Urinary bladder (tissue), 4 donors: ENCODE measurements around the gene ITPRIPL1. TPM values are rescaled to one million over a fixed set of nuclear protein-coding genes. Genes with fewer than 3 reads are reported as not detected.

Experiments used
- DNase-seq: peaks from one replicate; pipeline ENCODE4 v3.0.0-alpha.2; 2015; ENCODE audit errors: extremely low spot score
- H3K27ac ChIP-seq: one replicate; pipeline ENCODE4 v1.5.1; 2013; ENCODE audit warnings: low read depth, mild to moderate bottlenecking, moderate library complexity
- H3K36me3 ChIP-seq: one replicate; pipeline ENCODE4 v1.6.1; 2013; ENCODE audit warnings: mild to moderate bottlenecking, moderate library complexity; ENCODE audit not compliant: insufficient read depth
- H3K4me1 ChIP-seq: one replicate; pipeline ENCODE4 v1.6.1; 2013; ENCODE audit warnings: mild to moderate bottlenecking, moderate library complexity; ENCODE audit not compliant: insufficient read depth
- H3K4me3 ChIP-seq: one replicate; pipeline ENCODE4 v1.5.1; 2013; ENCODE audit warnings: low read depth, low read length
- WGBS: extraction: QIAGEN DNeasy Blood & Tissue Kit; methylation state at CpG from one replicate; pipeline ENCODE4 v1.1.7; 2013; 5-methylcytosine and 5-hydroxymethylcytosine counted together
- polyA plus RNA-seq: library from polyadenylated mRNA; stranded (reverse); fragments of 200-250 nt; gene quantifications from one replicate; pipeline ENCODE4 v1.2.3, GENCODE V29; 2013
- total RNA-seq: library from RNA; depleted of rRNA; stranded (reverse); fragments of >200 nt; gene quantifications from one replicate; pipeline ENCODE4 v1.2.3, GENCODE V29; 2014
- donor health status: healthy with polysubstance abuse.
- donor health status: healthy.

Gene ITPRIPL1
- total and polyA plus RNA-seq, 2 donors = 0.99 to 3.3 TPM

- 57% methylated on average over 7 of the region's 7 CpGs for WGBS
- no peak overlapping the region for H3K27ac ChIP-seq
Measured at GRCh38 chr2:96315400-96316071, 9.6 kb upstream of the ITPRIPL1 start.

GRCh38 chr2:96316999-96317398 lies 8.1 kb upstream of the ITPRIPL1 start:
- Histone ChIP-seq H3K4me3 (no peak overlapping the region), H3K4me1 (no peaks in the 10 kb centered on the region), H3K36me3 (no peaks in the 10 kb centered on the region), H3K27ac (no peak overlapping the region)
- DNase-seq = no peak

More at GRCh38 chr2:96315400-96316071, 9.6 kb upstream of the ITPRIPL1 start:
- Histone ChIP-seq H3K4me1 (no peaks in the 10 kb centered on the region), H3K36me3 (no peaks in the 10 kb centered on the region), H3K4me3 (no peak overlapping the region)
- DNase-seq = no peak

GRCh38 chr2:96317584-96317997 lies 7.5 kb upstream of the ITPRIPL1 start:
- Histone ChIP-seq H3K27ac (no peak overlapping the region), H3K4me3 (no peak overlapping the region), H3K36me3 (no peaks in the 10 kb centered on the region), H3K4me1 (no peaks in the 10 kb centered on the region)
- DNase-seq = no peak
- 94% methylated on average over 4 of the region's 4 CpGs for WGBS

- no peak overlapping the region for H3K4me3 ChIP-seq
- no peaks in the 10 kb centered on the region for H3K4me1 ChIP-seq
- no peaks in the 10 kb centered on the region for H3K36me3 ChIP-seq
- H3K27ac ChIP-seq = no peak overlapping the region
- DNase-seq = no peak
- 95% methylated on average over 4 of the region's 4 CpGs for WGBS
Measured at GRCh38 chr2:96318723-96319122, 6.4 kb upstream of the ITPRIPL1 start.

GRCh38 chr2:96319396-96319795 lies 5.7 kb upstream of the ITPRIPL1 start:
- 88% methylated on average over 1 of the region's 1 CpG for WGBS
- no peak overlapping the region for H3K27ac ChIP-seq
- no peaks in the 10 kb centered on the region for H3K36me3 ChIP-seq
- H3K4me3 ChIP-seq = no peak overlapping the region
- no peaks in the 10 kb centered on the region for H3K4me1 ChIP-seq
- no peak for DNase-seq

GRCh38 chr2:96320326-96320725 lies 4.8 kb upstream of the ITPRIPL1 start:
- Histone ChIP-seq H3K4me1 (no peaks in the 10 kb centered on the region), H3K36me3 (no peaks in the 10 kb centered on the region), H3K4me3 (no peak overlapping the region), H3K27ac (no peak overlapping the region)
- DNase-seq = no peak
- WGBS = 90% methylated on average over 3 of the region's 3 CpGs

- no peaks in the 10 kb centered on the region for H3K4me1 ChIP-seq
- peak overlapping the region; percentile 18 for H3K27ac ChIP-seq
- DNase-seq = no peak
- H3K4me3 ChIP-seq = peak overlapping the region; percentile 46
- 4% methylated on average over 41 of the region's 41 CpGs for WGBS
- H3K36me3 ChIP-seq = no peaks in the 10 kb centered on the region
Measured at GRCh38 chr2:96320728-96321622, 4.1 kb upstream of the ITPRIPL1 start.

- 95% methylated on average over 1 of the region's 1 CpG for WGBS
- Histone ChIP-seq H3K4me3 (no peak overlapping the region), H3K27ac (no peak overlapping the region), H3K4me1 (no peaks in the 10 kb centered on the region), H3K36me3 (no peaks in the 10 kb centered on the region)
- DNase-seq = no peak
Measured at GRCh38 chr2:96323849-96324248, 1.3 kb upstream of the ITPRIPL1 start.

- no peak overlapping the region for H3K27ac ChIP-seq
- H3K4me3 ChIP-seq = peak overlapping the region; percentile 64
Measured at GRCh38 chr2:96324721-96325040, 436 bp upstream of the ITPRIPL1 start.

GRCh38 chr2:96325884-96326255 lies 753 bp downstream of the ITPRIPL1 start:
- no peaks in the 10 kb centered on the region for H3K4me1 ChIP-seq
- H3K4me3 ChIP-seq = peak overlapping the region; percentile 64
- 52% methylated on average over 8 of the region's 8 CpGs for WGBS
- no peaks in the 10 kb centered on the region for H3K36me3 ChIP-seq
- H3K27ac ChIP-seq = no peak overlapping the region
- DNase-seq = no peak

More at GRCh38 chr2:96324721-96325040, 436 bp upstream of the ITPRIPL1 start:
- WGBS = 32% methylated on average over 6 of the region's 6 CpGs
- DNase-seq = no peak
- no peaks in the 10 kb centered on the region for H3K36me3 ChIP-seq
- H3K4me1 ChIP-seq = no peaks in the 10 kb centered on the region

- no peaks in the 10 kb centered on the region for H3K36me3 ChIP-seq
- H3K4me3 ChIP-seq = no peak overlapping the region
- H3K27ac ChIP-seq = no peak overlapping the region
- no peak for DNase-seq
- WGBS = 97% methylated on average over 8 of the region's 8 CpGs
- H3K4me1 ChIP-seq = no peaks in the 10 kb centered on the region
Measured at GRCh38 chr2:96326564-96326963, 1.4 kb downstream of the ITPRIPL1 start.

GRCh38 chr2:96326990-96327820 lies 2.1 kb downstream of the ITPRIPL1 start:
- Histone ChIP-seq H3K27ac (no peak overlapping the region), H3K36me3 (no peaks in the 10 kb centered on the region), H3K4me3 (no peak overlapping the region), H3K4me1 (no peaks in the 10 kb centered on the region)
- DNase-seq = no peak
- WGBS = 95% methylated on average over 21 of the region's 21 CpGs

- no peak for DNase-seq
- Histone ChIP-seq H3K36me3 (no peaks in the 10 kb centered on the region), H3K4me3 (no peak overlapping the region), H3K27ac (no peak overlapping the region), H3K4me1 (no peaks in the 10 kb centered on the region)
- 73% methylated on average over 1 of the region's 1 CpG for WGBS
Measured at GRCh38 chr2:96329456-96329855, 4.3 kb downstream of the ITPRIPL1 start.
